Ammon's horn (tissue), 1 donor: Measurements from ENCODE around the gene CDC42EP2.
"Not testable (repeated sequence)": the region's sequence is repeated elsewhere in the genome, so short reads cannot be mapped to it uniquely, and the experiment has no call there.

Experiments used
- DNase-seq: peaks from one replicate; pipeline ENCODE4 v3.0.0-alpha.2; 2016; ENCODE audit warnings: low spot score

CDC42EP2 gene

GRCh38 chr11:65320386-65321075, 5.9 kb downstream of the CDC42EP2 start:
- no peak for DNase-seq

- DNase-seq = no peak
Measured at GRCh38 chr11:65321076-65321475, 6.4 kb downstream of the CDC42EP2 start.

- no peak for DNase-seq
Measured at GRCh38 chr11:65321828-65322485, 7.3 kb downstream of the CDC42EP2 start.

GRCh38 chr11:65323813-65324212, 9.1 kb downstream of the CDC42EP2 start:
- no peak for DNase-seq

- no peak for DNase-seq
Measured at GRCh38 chr11:65325435-65325834, 10.8 kb downstream of the CDC42EP2 start.

GRCh38 chr11:65327021-65327420, 12.4 kb downstream of the CDC42EP2 start:
- no peak for DNase-seq

GRCh38 chr11:65329478-65329877, 14.8 kb downstream of the CDC42EP2 start:
- DNase-seq = no peak

GRCh38 chr11:65329944-65330403, 15.3 kb downstream of the CDC42EP2 start:
- DNase-seq = peak; percentile 93

GRCh38 chr11:65330544-65330943, 15.9 kb downstream of the CDC42EP2 start:
- no peak for DNase-seq

- DNase-seq = not testable (repeated sequence)
Measured at GRCh38 chr11:65332591-65332990, 17.9 kb downstream of the CDC42EP2 start.

GRCh38 chr11:65334696-65335295, 20.1 kb downstream of the CDC42EP2 start:
- DNase-seq = no peak

GRCh38 chr11:65338676-65339075, 24.0 kb downstream of the CDC42EP2 start:
- DNase-seq = no peak

- peak; percentile 51 for DNase-seq
Measured at GRCh38 chr11:65340226-65340625, 25.6 kb downstream of the CDC42EP2 start.

GRCh38 chr11:65341856-65342255, 27.2 kb downstream of the CDC42EP2 start:
- DNase-seq = no peak

GRCh38 chr11:65351511-65351910, 36.8 kb downstream of the CDC42EP2 start:
- DNase-seq = no peak

GRCh38 chr11:65352783-65353182, 38.1 kb downstream of the CDC42EP2 start:
- DNase-seq = no peak

- no peak for DNase-seq
Measured at GRCh38 chr11:65353376-65353775, 38.7 kb downstream of the CDC42EP2 start.

GRCh38 chr11:65353900-65354264, 39.2 kb downstream of the CDC42EP2 start:
- no peak for DNase-seq

GRCh38 chr11:65354265-65355012, 39.8 kb downstream of the CDC42EP2 start, which contains the start of gene TIGD3:
TIGD3 (plus strand) TSS chr11:65354751; CDS start chr11:65355809, 1,058 bp downstream.
- DNase-seq = peak; percentile 98

- DNase-seq = peak; percentile 35
Measured at GRCh38 chr11:65355013-65355775, 40.5 kb downstream of the CDC42EP2 start.

- DNase-seq = no peak
Measured at GRCh38 chr11:65355776-65356393, 41.2 kb downstream of the CDC42EP2 start.
